HepG2 (cell line): ENCODE results near the gene BIRC2. TPM values are rescaled to one million over a fixed set of nuclear protein-coding genes. Genes with fewer than 3 reads are reported as not detected.
A peak's percentile ranks its signal among the peaks of the same experiment; 100 is the strongest.

Source experiments
- CREM ChIP-seq, 2 experiments: sonication (generic) in 1 of 2; formaldehyde crosslinking in 1 of 2; IDR thresholded peaks; 2 replicates each; pipeline versions ENCODE4 v1.4.0 to v1.6.1; 2016 to 2020; ENCODE audit warnings: antibody characterized with exemption in 1 of 2, mild to moderate bottlenecking in 1 of 2, missing genetic modification reagents in 1 of 2
- DNMT1 ChIP-seq: sonication (generic); formaldehyde crosslinking; IDR thresholded peaks from 2 replicates; pipeline ENCODE4 v1.5.1; 2020; ENCODE audit warnings: mild to moderate bottlenecking, missing genetic modification reagents
- FOXC1 ChIP-seq: sonication (generic); formaldehyde crosslinking; IDR thresholded peaks from 2 replicates; pipeline ENCODE4 v1.8.0; 2022; ENCODE audit warnings: mild to moderate bottlenecking, missing genetic modification reagents, borderline replicate concordance
- FOXM1 ChIP-seq: sonication (generic); formaldehyde crosslinking; IDR thresholded peaks from 2 replicates; pipeline ENCODE4 v1.5.0; 2020; ENCODE audit warnings: missing genetic modification reagents
- HMGXB3 ChIP-seq: sonication (generic); formaldehyde crosslinking; IDR thresholded peaks from 2 replicates; pipeline ENCODE4 v1.4.0; 2020; ENCODE audit warnings: missing genetic modification reagents, borderline replicate concordance
- HNF1B ChIP-seq: sonication (generic); formaldehyde crosslinking; IDR thresholded peaks from 2 replicates; pipeline ENCODE4 v1.5.1; 2020; ENCODE audit warnings: mild to moderate bottlenecking, moderate library complexity, missing genetic modification reagents
- IRF2 ChIP-seq: IDR thresholded peaks from 2 replicates; pipeline ENCODE4 v1.6.1; 2018; ENCODE audit warnings: missing genetic modification reagents, missing compliant biosample characterization
- JUNB ChIP-seq: sonication (generic); formaldehyde crosslinking; IDR thresholded peaks from 2 replicates; pipeline ENCODE4 v1.8.0; 2022; ENCODE audit warnings: missing genetic modification reagents, mild to moderate bottlenecking, borderline replicate concordance
- MAFG ChIP-seq: sonication (generic); formaldehyde crosslinking; IDR thresholded peaks from 2 replicates; pipeline ENCODE4 v1.5.1; 2020; ENCODE audit warnings: mild to moderate bottlenecking, missing genetic modification reagents
- NFE2L1 ChIP-seq: sonication (generic); formaldehyde crosslinking; IDR thresholded peaks from 2 replicates; pipeline ENCODE4 v1.4.0; 2020; ENCODE audit warnings: missing genetic modification reagents, mild to moderate bottlenecking, borderline replicate concordance
- PAXIP1 ChIP-seq: sonication (generic); formaldehyde crosslinking; conservative IDR thresholded peaks from 2 replicates; pipeline ENCODE4 v1.4.0; 2020; ENCODE audit warnings: mild to moderate bottlenecking, missing genetic modification reagents, moderate library complexity
- SP2 ChIP-seq: sonication (generic); formaldehyde crosslinking; IDR thresholded peaks from 2 replicates; pipeline ENCODE4 v1.5.1; 2020; ENCODE audit warnings: mild to moderate bottlenecking, missing genetic modification reagents
- ZBTB20 ChIP-seq: sonication (generic); formaldehyde crosslinking; IDR thresholded peaks from 2 replicates; pipeline ENCODE4 v1.8.1; 2023; ENCODE audit warnings: missing genetic modification reagents, low read depth, mild to moderate bottlenecking, borderline replicate concordance
- ZFP36L2 ChIP-seq: sonication (generic); formaldehyde crosslinking; IDR thresholded peaks from 2 replicates; pipeline ENCODE4 v1.4.0; 2020; ENCODE audit warnings: missing genetic modification reagents
- ZFP62 ChIP-seq: sonication (generic); formaldehyde crosslinking; IDR thresholded peaks from 2 replicates; pipeline ENCODE4 v1.4.0; 2020; ENCODE audit warnings: missing genetic modification reagents
- ZSCAN25 ChIP-seq: sonication (generic); formaldehyde crosslinking; IDR thresholded peaks from 2 replicates; pipeline ENCODE4 v1.8.0; 2022; ENCODE audit warnings: mild to moderate bottlenecking, missing genetic modification reagents
- polyA plus RNA-seq, 8 experiments: library from polyadenylated mRNA; depleted of rRNA in 3 of 8; stranded (reverse) in 7 of 8; unstranded in 1 of 8; fragments of >200 nt; fragmentation: Illumina TruSeq in 4 of 8; extraction: Trizol in 4 of 8; gene quantifications; 2 replicates each; pipeline versions ENCODE4 v1.2.1 to v1.2.3, GENCODE V29; 2011 to 2016; ENCODE audit warnings: low read depth in 4 of 8, missing spikeins in 1 of 8, mixed read lengths in 1 of 8; ENCODE audit not compliant: insufficient read depth in 1 of 8
- total RNA-seq, 5 experiments: library from RNA; depleted of rRNA; stranded (reverse); fragments of >200 nt; fragmentation: Illumina TruSeq; extraction: Trizol; gene quantifications; 2 replicates each; pipeline ENCODE4 v1.2.3, GENCODE V29; 2016; ENCODE audit warnings: low read depth in 1 of 5
- TF ChIP-seq, protein P1 (sequence below): sonication (generic); formaldehyde crosslinking; IDR thresholded peaks from 2 replicates; pipeline ENCODE4 v1.5.1; 2020; ENCODE audit warnings: missing genetic modification reagents, mild to moderate bottlenecking, borderline replicate concordance

BIRC2 gene
- total and polyA plus RNA-seq, 2 of the 13 experiments (the other 11 are each of a cell fraction or from before 2014, with no cell fraction given): 61.7 to 62.2 TPM

DNA sequence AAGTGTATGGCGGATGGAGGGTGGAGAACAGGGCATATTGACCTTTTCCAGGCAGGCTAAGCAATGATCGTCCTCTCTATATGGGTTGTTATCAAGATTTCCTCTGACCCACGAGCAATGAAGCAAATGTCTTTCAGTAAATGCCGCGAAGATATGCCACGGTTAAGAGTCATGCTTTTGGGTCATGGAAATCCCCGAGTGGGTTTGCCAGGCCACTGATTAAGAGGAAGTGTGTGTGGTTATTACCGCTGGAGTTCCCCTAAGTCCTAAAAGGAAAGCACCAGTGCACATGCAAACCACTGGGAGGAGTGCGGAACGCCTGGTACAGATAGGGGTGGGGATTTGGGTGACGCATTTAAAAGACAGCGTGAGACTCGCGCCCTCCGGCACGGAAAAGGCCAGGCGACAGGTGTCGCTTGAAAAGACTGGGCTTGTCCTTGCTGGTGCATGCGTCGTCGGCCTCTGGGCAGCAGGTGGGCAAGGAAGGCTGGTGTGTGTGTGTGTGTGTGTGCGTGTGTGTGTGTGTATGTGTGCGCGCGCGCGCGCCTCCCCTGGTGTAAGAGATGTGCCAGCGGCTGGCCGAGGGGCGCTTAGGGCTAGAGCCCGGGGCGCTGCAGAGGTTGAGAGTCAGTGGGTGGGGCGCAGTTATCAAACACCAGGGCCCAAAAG is 29.8 kb upstream of the BIRC2 start, which contains the start of gene BIRC3 (continued):
- TF ChIP-seq ZFP36L2 (CRISPR knock-in tag) (no peak), IRF2 (CRISPR knock-in tag) (peak; percentile 17; the same call in 1 of the 2 replicates), MAFG (CRISPR knock-in tag) (no peak), HMGXB3 (no peak), HNF1B (CRISPR knock-in tag) (peak; percentile 36; the same call in 1 of the 2 replicates), ZFP62 (CRISPR knock-in tag) (no peak), SP2 (CRISPR knock-in tag) (no peak), FOXM1 (no peak), ZBTB20 (CRISPR knock-in tag) (no peak; the same call in 1 of the 2 replicates), PAXIP1 (CRISPR knock-in tag) (peak; percentile 29; the same call in 1 of the 2 replicates), FOXC1 (CRISPR knock-in tag) (0 out of 2 replicates have a peak, but pooled peaks have one; percentile 56), NFE2L1 (CRISPR knock-in tag) (peak; percentile 23; the same call in 1 of the 2 replicates), JUNB (CRISPR knock-in tag) (no peak), DNMT1 (no peak), ZSCAN25 (CRISPR knock-in tag) (peak; percentile 38; the same call in 1 of the 2 replicates), CREM (IDR thresholded peaks at IDR 0.05) (peak; percentile 29; the same call in 1 of the 2 replicates), CREM (CRISPR knock-in tag; IDR thresholded peaks at IDR 0.05) (no peak)
- TF ChIP-seq, protein P1, sequence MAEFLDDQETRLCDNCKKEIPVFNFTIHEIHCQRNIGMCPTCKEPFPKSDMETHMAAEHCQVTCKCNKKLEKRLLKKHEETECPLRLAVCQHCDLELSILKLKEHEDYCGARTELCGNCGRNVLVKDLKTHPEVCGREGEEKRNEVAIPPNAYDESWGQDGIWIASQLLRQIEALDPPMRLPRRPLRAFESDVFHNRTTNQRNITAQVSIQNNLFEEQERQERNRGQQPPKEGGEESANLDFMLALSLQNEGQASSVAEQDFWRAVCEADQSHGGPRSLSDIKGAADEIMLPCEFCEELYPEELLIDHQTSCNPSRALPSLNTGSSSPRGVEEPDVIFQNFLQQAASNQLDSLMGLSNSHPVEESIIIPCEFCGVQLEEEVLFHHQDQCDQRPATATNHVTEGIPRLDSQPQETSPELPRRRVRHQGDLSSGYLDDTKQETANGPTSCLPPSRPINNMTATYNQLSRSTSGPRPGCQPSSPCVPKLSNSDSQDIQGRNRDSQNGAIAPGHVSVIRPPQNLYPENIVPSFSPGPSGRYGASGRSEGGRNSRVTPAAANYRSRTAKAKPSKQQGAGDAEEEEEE (CRISPR knock-in tag): no peak
